ENCODE data around the gene RIT2.

DNA sequence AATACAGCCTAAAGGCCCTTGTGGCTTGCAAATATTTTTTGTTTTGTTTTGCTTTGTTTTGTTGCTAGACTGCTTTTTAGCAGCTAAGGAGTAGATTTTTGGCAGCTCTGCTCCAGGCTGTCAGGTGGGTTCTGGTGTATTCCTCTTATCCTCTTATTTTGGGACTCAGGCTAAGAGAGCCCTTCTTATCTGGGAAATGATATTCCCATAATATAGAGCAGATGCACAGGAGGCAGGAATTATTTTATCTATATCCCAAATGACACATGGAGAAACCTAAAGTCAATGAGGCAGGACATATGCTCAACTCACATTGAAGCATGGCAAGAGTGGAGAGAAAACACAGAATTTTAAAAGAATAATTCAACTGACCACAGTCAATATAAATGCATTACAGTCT, 369.6 kb downstream of the RIT2 start:
- TF ChIP-seq EP300 (conservative IDR thresholded peaks at IDR 0.05; ENCODE audit: poor library complexity, severe bottlenecking) (no peak), TAF1 (IDR thresholded peaks at IDR 0.05; ENCODE audit: low read depth) (no peak), POLR2AphosphoS5 (IDR thresholded peaks at IDR 0.05) (no peak), SMC3 (conservative IDR thresholded peaks at IDR 0.05; ENCODE audit: poor library complexity) (no peak)
- TF ChIP-seq, protein P1, sequence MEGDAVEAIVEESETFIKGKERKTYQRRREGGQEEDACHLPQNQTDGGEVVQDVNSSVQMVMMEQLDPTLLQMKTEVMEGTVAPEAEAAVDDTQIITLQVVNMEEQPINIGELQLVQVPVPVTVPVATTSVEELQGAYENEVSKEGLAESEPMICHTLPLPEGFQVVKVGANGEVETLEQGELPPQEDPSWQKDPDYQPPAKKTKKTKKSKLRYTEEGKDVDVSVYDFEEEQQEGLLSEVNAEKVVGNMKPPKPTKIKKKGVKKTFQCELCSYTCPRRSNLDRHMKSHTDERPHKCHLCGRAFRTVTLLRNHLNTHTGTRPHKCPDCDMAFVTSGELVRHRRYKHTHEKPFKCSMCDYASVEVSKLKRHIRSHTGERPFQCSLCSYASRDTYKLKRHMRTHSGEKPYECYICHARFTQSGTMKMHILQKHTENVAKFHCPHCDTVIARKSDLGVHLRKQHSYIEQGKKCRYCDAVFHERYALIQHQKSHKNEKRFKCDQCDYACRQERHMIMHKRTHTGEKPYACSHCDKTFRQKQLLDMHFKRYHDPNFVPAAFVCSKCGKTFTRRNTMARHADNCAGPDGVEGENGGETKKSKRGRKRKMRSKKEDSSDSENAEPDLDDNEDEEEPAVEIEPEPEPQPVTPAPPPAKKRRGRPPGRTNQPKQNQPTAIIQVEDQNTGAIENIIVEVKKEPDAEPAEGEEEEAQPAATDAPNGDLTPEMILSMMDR (IDR thresholded peaks at IDR 0.05; ENCODE audit: poor library complexity, severe bottlenecking) = no peak
- TF ChIP-seq, protein P2, sequence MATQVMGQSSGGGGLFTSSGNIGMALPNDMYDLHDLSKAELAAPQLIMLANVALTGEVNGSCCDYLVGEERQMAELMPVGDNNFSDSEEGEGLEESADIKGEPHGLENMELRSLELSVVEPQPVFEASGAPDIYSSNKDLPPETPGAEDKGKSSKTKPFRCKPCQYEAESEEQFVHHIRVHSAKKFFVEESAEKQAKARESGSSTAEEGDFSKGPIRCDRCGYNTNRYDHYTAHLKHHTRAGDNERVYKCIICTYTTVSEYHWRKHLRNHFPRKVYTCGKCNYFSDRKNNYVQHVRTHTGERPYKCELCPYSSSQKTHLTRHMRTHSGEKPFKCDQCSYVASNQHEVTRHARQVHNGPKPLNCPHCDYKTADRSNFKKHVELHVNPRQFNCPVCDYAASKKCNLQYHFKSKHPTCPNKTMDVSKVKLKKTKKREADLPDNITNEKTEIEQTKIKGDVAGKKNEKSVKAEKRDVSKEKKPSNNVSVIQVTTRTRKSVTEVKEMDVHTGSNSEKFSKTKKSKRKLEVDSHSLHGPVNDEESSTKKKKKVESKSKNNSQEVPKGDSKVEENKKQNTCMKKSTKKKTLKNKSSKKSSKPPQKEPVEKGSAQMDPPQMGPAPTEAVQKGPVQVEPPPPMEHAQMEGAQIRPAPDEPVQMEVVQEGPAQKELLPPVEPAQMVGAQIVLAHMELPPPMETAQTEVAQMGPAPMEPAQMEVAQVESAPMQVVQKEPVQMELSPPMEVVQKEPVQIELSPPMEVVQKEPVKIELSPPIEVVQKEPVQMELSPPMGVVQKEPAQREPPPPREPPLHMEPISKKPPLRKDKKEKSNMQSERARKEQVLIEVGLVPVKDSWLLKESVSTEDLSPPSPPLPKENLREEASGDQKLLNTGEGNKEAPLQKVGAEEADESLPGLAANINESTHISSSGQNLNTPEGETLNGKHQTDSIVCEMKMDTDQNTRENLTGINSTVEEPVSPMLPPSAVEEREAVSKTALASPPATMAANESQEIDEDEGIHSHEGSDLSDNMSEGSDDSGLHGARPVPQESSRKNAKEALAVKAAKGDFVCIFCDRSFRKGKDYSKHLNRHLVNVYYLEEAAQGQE (IDR thresholded peaks at IDR 0.05; ENCODE audit: borderline replicate concordance) = no peak
